HFF-Myc (cell line): ENCODE results near the gene NKD1.

Source experiments
- DNase-seq: peaks from one replicate; pipeline ENCODE4 v3.0.0-alpha.2; 2011; ENCODE audit warnings: low read depth; ENCODE audit errors: extremely low read depth
- H3K4me3 ChIP-seq: replicated peaks from 2 replicates; pipeline ENCODE4 v1.5.1; 2011; ENCODE audit warnings: low read depth, mild to moderate bottlenecking, control low read depth, low read length
- TF ChIP-seq, protein P1 (sequence below): IDR thresholded peaks from 2 replicates; pipeline ENCODE4 v1.5.1; 2012; ENCODE audit warnings: mild to moderate bottlenecking, low read depth, low read length, control low read depth; ENCODE audit errors: missing control alignments

Gene NKD1

DNA sequence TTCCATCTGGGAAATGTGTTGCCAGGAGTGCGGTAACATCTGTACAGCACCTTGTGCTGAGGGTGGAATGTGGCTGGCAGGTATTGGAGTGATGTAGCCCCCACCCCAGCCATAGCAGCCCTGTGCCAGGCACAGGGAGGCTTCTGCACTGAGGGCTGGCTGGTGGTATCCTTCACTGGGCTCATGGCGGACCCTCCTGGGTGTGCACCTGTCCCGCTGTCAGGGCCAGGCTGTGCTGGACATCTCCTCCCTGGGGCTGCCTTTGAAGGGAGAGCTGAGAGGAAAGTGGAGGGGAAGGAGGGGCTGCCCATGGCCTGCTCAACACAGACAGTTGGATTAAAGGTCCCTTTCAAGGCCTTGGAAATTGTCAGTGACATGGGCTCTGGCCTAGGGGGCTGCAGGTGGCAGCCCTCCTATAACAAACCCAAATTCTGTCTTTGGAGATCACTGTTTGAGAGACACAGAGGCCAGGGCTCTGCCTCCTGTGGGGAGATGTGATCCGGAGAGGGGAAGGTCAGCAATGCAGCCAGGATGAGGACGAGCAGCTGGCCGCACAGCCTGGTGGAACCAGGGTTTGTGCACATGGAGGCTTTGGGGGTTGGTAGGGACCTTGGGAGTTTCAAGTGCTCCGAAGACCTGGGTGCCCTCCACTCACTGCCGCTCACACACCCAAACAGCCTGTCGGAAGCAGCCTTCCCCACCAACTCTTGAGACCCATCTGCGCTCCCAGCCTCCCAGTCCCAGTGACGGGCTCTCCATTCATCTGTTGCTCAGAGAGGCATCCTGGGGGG lies 22.8 kb downstream of the NKD1 start:
- H3K4me3 ChIP-seq, result no peak overlapping the region
- TF ChIP-seq, protein P1, sequence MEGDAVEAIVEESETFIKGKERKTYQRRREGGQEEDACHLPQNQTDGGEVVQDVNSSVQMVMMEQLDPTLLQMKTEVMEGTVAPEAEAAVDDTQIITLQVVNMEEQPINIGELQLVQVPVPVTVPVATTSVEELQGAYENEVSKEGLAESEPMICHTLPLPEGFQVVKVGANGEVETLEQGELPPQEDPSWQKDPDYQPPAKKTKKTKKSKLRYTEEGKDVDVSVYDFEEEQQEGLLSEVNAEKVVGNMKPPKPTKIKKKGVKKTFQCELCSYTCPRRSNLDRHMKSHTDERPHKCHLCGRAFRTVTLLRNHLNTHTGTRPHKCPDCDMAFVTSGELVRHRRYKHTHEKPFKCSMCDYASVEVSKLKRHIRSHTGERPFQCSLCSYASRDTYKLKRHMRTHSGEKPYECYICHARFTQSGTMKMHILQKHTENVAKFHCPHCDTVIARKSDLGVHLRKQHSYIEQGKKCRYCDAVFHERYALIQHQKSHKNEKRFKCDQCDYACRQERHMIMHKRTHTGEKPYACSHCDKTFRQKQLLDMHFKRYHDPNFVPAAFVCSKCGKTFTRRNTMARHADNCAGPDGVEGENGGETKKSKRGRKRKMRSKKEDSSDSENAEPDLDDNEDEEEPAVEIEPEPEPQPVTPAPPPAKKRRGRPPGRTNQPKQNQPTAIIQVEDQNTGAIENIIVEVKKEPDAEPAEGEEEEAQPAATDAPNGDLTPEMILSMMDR, result no peak
- DNase-seq, result no peak

DNA sequence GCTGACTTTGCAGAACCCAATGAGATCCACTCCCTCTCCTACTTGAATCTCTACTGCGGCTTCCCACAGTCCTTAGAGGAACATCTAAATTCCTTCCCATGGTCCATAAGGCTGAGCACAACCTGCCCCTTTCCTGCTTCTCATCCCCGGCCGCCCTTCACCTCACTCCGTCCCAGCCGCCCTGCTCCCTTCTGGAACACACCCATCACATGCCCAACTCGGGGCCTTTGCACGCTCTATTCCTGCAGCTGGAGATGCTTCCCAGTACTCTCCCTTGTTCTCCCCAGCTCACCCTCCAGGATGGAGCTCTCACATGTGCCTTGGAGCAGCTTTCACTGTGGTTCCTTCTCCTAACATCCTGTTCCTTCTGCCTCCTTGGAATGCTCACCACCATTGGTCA lies 23.6 kb downstream of the NKD1 start:
- no peak for DNase-seq
- H3K4me3 ChIP-seq, result no peak overlapping the region
- TF ChIP-seq, protein P1, result no peak

DNA sequence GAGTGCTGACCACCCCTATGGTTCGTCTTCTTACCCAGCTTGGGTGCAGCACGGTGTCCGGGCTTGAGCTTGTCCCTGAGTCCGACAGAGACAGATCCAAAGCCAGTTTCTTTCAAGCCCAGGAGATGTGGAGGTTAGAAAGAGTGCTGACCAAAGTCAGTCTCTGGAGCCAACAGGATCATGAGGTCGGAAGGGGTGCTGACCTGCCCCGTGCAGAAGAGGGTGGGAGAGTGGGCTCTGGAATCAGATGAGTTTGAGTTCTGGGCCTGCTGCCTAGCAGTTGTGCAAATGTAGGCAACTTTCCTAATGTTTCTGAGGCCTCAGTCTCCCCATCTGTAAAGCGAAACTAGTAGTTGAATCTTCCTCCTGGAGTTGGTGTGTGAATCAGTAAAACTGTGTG lies 24.5 kb downstream of the NKD1 start:
- DNase-seq, result no peak
- TF ChIP-seq, protein P1, result no peak
- no peak overlapping the region for H3K4me3 ChIP-seq

DNA sequence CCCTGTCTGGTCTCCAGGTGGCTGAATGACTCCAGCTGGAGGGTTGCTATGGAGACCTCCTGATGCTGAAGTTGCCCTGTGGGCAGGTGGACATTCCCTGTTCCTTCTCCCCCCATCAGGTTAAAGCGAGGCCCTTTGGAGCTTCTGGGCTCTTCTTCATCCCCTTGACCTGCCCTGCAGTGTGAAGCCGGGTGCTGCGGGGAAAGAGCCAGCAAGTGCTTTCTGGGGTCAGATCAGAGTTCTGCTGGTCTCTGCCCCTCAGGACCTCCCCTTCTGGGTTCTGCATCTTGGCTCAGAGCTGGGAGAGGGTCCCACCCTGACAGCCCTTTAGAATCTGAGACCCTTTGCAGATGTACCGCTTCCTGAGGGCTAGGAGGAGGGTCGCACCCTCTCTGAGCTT lies 25.1 kb downstream of the NKD1 start:
- TF ChIP-seq, protein P1, result no peak
- no peak for DNase-seq
- no peak overlapping the region for H3K4me3 ChIP-seq

GRCh38 chr16:50573947-50574744 lies 25.9 kb downstream of the NKD1 start:
- no peak for DNase-seq
- TF ChIP-seq, protein P1, result no peak
- no peak overlapping the region for H3K4me3 ChIP-seq

GRCh38 chr16:50574745-50575136 lies 26.5 kb downstream of the NKD1 start:
- TF ChIP-seq, protein P1, result no peak
- H3K4me3 ChIP-seq, result no peak overlapping the region
- DNase-seq, result no peak
